Measurements from ENCODE around the gene ARGLU1.

ARGLU1 gene

GRCh38 chr13:106586648-106587166 lies 18.8 kb upstream of the ARGLU1 start:
- DNase-seq (ENCODE audit: low read depth), result no peak

GRCh38 chr13:106581225-106581624 lies 13.3 kb upstream of the ARGLU1 start:
- no peak for DNase-seq (ENCODE audit: low read depth)

- DNase-seq (ENCODE audit: low read depth), result no peak
These were observed 8.0 kb upstream of the ARGLU1 start for GRCh38 chr13:106575896-106576295.

GRCh38 chr13:106573868-106574267 lies 5.9 kb upstream of the ARGLU1 start:
- no peak for DNase-seq (ENCODE audit: low read depth)

GRCh38 chr13:106573284-106573846 lies 5.4 kb upstream of the ARGLU1 start:
- DNase-seq (ENCODE audit: low read depth), result no peak

- DNase-seq (ENCODE audit: low read depth), result peak; percentile 52
These were observed 2.4 kb upstream of the ARGLU1 start for GRCh38 chr13:106570299-106570852.

GRCh38 chr13:106569233-106570095 lies 1.5 kb upstream of the ARGLU1 start:
- DNase-seq (ENCODE audit: low read depth), result no peak

GRCh38 chr13:106568299-106569003 lies 514 bp upstream of the ARGLU1 start:
- no peak for DNase-seq (ENCODE audit: low read depth)

GRCh38 chr13:106566641-106567473 lies 1.1 kb downstream of the ARGLU1 start:
- DNase-seq (ENCODE audit: low read depth), result peak; percentile 20

- no peak for DNase-seq (ENCODE audit: low read depth)
These were observed 2.7 kb downstream of the ARGLU1 start for GRCh38 chr13:106565127-106565775.

GRCh38 chr13:106562301-106562700 lies 5.6 kb downstream of the ARGLU1 start:
- DNase-seq (ENCODE audit: low read depth), result no peak

GRCh38 chr13:106561551-106562170 lies 6.3 kb downstream of the ARGLU1 start:
- peak; percentile 16 for DNase-seq (ENCODE audit: low read depth)

- DNase-seq (ENCODE audit: low read depth), result no peak
These were observed 7.1 kb downstream of the ARGLU1 start for GRCh38 chr13:106560821-106561220.

- DNase-seq (ENCODE audit: low read depth), result no peak
These were observed 9.4 kb downstream of the ARGLU1 start for GRCh38 chr13:106558527-106558926.

GRCh38 chr13:106555631-106556328 lies 12.2 kb downstream of the ARGLU1 start:
- no peak for DNase-seq (ENCODE audit: low read depth)

GRCh38 chr13:106551751-106552150 lies 16.2 kb downstream of the ARGLU1 start:
- no peak for DNase-seq (ENCODE audit: low read depth)

GRCh38 chr13:106551350-106551749 lies 16.6 kb downstream of the ARGLU1 start:
- DNase-seq (ENCODE audit: low read depth), result no peak

GRCh38 chr13:106550570-106551135 lies 17.3 kb downstream of the ARGLU1 start:
- no peak for DNase-seq (ENCODE audit: low read depth)

GRCh38 chr13:106548064-106548696 lies 19.8 kb downstream of the ARGLU1 start:
- no peak for DNase-seq (ENCODE audit: low read depth)

All from activated T-cell treated with anti-CD3 and anti-CD28 coated beads for 24 hours (primary cell).